Nephron (organoid): Measurements from ENCODE around the gene AFF3.

ENCODE experiments used
- H3K27ac Mint-ChIP-seq, 3 experiments: 2 replicates each; pipeline ENCODE4 v1.8.0; 2020; ENCODE audit warnings: mixed read lengths in 3 of 3, mild to moderate bottlenecking in 2 of 3, moderate library complexity in 1 of 3
- H3K27me3 Mint-ChIP-seq: 2 replicates; pipeline ENCODE4 v1.8.0; 2021; ENCODE audit warnings: low read depth, mild to moderate bottlenecking, moderate library complexity, mixed read lengths
- H3K36me3 Mint-ChIP-seq: 2 replicates; pipeline ENCODE4 v1.8.0; 2020; ENCODE audit warnings: low read depth, mixed read lengths
- H3K4me1 Mint-ChIP-seq: 2 replicates; pipeline ENCODE4 v1.8.0; 2020; ENCODE audit warnings: mixed read lengths
- H3K4me3 Mint-ChIP-seq, 3 experiments: 2 replicates each; pipeline ENCODE4 v1.8.0; 2020; ENCODE audit warnings: mild to moderate bottlenecking in 3 of 3, mixed read lengths in 3 of 3, moderate library complexity in 2 of 3
- H3K9me3 Mint-ChIP-seq: 2 replicates; pipeline ENCODE4 v1.8.0; 2020; ENCODE audit warnings: mixed read lengths
- TF ChIP-seq, protein P1 (sequence below), 3 experiments: fragments of 200-600 bp; sonication (generic); IDR thresholded peaks; one replicate each; pipeline ENCODE4 v1.5.0; 2021; ENCODE audit warnings: antibody characterized with exemption in 3 of 3; ENCODE audit not compliant: unreplicated experiment in 3 of 3

Gene AFF3

DNA sequence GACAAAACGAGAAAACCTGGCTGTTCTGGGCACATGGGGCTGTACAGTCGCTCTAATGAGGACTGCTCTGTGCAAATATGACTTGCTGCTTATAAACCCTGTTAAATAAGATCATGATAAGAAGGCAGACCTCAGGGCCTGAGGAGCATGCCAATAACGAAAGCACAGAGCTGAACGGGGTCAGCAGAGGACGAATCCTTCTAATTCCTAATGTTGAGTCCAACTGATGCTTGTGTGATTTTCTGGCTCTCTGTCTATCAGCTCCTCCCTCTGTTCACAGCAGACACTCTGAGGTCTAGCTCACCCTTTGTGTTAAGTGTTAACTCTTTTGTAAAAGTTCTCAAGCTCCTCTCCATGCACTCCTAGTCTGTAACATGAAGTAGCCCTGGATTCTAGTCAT, 485.4 kb downstream of the AFF3 start:
- H3K36me3 Mint-ChIP-seq, result peaks cover 37% of the 10 kb centered on the region
- H3K4me3 Mint-ChIP-seq, result no peak overlapping the region
- peak overlapping the region; percentile 50 to 83 (median 63) for H3K27ac Mint-ChIP-seq
- H3K4me1 Mint-ChIP-seq, result peaks cover 46% of the 10 kb centered on the region
- TF ChIP-seq, protein P1, sequence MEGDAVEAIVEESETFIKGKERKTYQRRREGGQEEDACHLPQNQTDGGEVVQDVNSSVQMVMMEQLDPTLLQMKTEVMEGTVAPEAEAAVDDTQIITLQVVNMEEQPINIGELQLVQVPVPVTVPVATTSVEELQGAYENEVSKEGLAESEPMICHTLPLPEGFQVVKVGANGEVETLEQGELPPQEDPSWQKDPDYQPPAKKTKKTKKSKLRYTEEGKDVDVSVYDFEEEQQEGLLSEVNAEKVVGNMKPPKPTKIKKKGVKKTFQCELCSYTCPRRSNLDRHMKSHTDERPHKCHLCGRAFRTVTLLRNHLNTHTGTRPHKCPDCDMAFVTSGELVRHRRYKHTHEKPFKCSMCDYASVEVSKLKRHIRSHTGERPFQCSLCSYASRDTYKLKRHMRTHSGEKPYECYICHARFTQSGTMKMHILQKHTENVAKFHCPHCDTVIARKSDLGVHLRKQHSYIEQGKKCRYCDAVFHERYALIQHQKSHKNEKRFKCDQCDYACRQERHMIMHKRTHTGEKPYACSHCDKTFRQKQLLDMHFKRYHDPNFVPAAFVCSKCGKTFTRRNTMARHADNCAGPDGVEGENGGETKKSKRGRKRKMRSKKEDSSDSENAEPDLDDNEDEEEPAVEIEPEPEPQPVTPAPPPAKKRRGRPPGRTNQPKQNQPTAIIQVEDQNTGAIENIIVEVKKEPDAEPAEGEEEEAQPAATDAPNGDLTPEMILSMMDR (IDR thresholded peaks at IDR 0.05; ENCODE audit: unreplicated experiment in 3 of 3), result no peak
- no peaks in the 10 kb centered on the region for H3K9me3 Mint-ChIP-seq
- H3K27me3 Mint-ChIP-seq, result no peaks in the 10 kb centered on the region

DNA sequence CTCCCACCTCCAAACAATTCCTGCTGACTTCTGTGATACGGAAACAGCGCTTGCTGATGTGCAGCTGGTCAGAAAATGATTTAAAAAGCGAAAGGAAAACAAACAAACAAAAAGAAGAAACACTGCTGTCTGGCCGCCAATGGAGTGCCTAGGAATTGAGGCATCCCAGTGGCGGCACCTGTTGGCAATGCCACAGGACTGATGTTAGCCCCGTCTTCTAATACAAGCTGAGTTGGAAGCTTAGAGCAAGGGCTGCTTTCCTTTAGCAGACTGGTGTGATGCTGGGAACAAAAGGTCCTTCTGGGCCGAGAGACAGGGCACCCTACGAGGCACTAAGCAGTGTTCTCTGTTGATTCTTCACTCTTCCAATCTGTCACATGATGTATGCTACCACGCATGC, 489.0 kb downstream of the AFF3 start:
- Mint-ChIP-seq H3K9me3 (no peaks in the 10 kb centered on the region), H3K4me1 (peaks cover 50% of the 10 kb centered on the region), H3K4me3 (no peak overlapping the region), H3K27ac (peak overlapping the region in 1 of 3 experiments; percentile 27), H3K27me3 (no peaks in the 10 kb centered on the region), H3K36me3 (peaks cover 32% of the 10 kb centered on the region)
- TF ChIP-seq, protein P1 (IDR thresholded peaks at IDR 0.05; ENCODE audit: unreplicated experiment in 3 of 3), result no peak

DNA sequence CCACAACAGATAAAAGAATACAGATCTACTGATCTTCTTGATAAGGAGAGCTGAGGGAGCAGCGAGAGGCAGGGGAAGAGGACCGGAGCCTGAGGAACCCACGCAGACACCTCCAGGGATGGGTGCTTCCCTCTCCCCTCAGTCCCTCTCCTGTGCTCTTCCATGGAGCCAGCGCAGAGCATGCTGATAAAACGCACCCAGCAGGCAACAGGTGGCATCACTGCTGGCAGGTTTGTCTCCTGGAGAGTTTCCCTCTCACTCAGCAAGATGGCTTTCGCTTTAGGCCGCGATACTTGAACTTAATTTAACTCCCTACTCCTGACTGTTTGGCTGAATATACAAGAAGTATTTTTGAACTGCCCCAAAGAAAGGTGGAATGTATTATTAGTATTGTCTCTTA, 489.5 kb downstream of the AFF3 start:
- Mint-ChIP-seq H3K36me3 (peaks cover 28% of the 10 kb centered on the region), H3K4me1 (peaks cover 54% of the 10 kb centered on the region), H3K9me3 (no peaks in the 10 kb centered on the region), H3K27me3 (no peaks in the 10 kb centered on the region), H3K4me3 (no peak overlapping the region), H3K27ac (peak overlapping the region in 2 of 3 experiments; percentile 27 to 31)
- TF ChIP-seq, protein P1 (IDR thresholded peaks at IDR 0.05; ENCODE audit: unreplicated experiment in 3 of 3), result no peak

DNA sequence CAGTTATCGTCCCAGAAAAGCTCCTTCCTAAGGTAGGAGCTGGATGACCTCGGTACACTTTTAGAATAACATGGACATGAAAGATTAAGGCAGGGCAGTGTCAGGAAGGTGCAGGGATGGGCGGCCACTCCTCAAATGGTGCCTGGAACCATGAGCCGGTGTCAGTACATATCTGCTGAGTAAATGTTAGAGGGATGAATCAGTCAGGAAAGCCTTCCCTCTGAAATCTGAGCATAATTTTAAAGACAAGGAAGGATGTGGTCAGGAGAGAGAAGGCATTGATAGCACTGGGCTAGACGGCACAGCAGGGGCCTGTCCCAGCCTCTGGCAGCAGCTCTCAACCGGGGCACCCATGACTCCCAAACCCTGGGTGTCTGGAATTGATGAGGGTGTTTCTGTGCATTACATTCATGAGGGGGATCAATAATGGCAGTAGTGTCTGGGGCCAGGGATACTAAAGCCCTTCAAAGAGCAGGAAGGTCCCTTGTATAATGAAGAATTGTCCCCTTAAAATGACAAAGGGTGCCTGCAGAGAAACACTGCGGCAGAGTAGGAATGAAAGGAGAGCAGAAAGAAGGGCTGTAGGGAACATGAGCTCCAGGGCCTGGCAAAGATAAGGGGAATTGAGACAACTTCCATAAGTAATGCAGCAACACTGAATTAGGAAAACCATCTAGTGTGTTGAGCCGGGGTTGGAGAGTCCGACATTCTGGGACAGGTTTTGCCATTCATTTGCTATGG, 490.3 kb downstream of the AFF3 start:
- TF ChIP-seq, protein P1 (IDR thresholded peaks at IDR 0.05; ENCODE audit: unreplicated experiment in 3 of 3), result no peak
- H3K27me3 Mint-ChIP-seq, result no peaks in the 10 kb centered on the region
- no peaks in the 10 kb centered on the region for H3K9me3 Mint-ChIP-seq
- H3K4me1 Mint-ChIP-seq, result peaks cover 53% of the 10 kb centered on the region
- H3K4me3 Mint-ChIP-seq, result no peak overlapping the region
- H3K27ac Mint-ChIP-seq, result peak overlapping the region; percentile 14 to 32 (median 27)
- peaks cover 33% of the 10 kb centered on the region for H3K36me3 Mint-ChIP-seq

DNA sequence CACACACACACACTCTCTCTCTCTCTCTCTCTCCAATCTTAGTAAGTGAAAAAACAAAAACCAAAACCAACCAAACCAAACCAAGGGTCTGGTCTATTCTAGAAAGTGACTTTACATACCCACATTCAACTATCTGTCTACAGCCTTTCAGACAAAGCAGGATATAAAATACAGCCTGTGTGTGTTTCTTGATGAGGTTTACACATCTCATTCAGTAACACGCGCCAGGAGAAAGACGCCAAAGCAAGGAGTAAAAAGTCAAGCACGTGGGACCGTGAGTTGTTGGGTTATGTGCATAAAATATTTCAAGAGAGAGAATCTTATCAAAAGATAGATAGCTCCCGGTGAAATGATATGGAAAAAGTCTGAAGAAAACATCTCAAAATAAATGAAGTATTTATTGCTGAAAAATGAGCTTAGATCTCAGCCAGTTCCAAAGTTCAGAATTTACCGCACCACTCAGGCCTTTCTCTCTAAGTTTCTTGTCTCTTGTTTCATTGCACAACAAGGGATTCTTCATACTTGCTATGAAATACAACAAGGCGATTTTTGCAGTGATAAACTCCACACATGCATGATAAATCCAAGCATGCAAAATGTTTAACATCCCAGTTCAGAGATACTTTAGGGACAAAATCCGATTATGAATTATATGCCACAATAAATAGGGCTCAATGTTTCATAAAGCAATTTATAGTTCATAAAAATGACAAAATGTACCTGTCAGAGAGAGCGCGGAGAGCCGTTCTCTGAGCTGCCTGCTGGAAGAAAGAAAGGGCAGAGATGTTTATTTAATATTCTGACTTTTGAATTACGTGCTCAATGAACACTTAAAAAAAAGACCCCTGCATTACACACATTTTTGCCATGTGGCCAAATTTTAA, 493.2 kb downstream of the AFF3 start:
- Mint-ChIP-seq H3K4me3 (peak overlapping the region in 1 of 3 experiments; percentile 37), H3K27ac (peak overlapping the region; percentile 93 to 97 (median 94)), H3K36me3 (peaks cover 36% of the 10 kb centered on the region), H3K27me3 (peaks cover 3% of the 10 kb centered on the region), H3K4me1 (peaks cover 50% of the 10 kb centered on the region), H3K9me3 (no peaks in the 10 kb centered on the region)
- TF ChIP-seq, protein P1 (IDR thresholded peaks at IDR 0.05; ENCODE audit: unreplicated experiment in 3 of 3), result no peak
